ENCODE results near the gene RYR2. TPM values are rescaled to one million over a fixed set of nuclear protein-coding genes. Genes with fewer than 3 reads are reported as not detected.

Gene RYR2
- total and polyA plus RNA-seq, 2 donors (not counting 1 experiment from before 2014, with no cell fraction given), result not detected

DNA sequence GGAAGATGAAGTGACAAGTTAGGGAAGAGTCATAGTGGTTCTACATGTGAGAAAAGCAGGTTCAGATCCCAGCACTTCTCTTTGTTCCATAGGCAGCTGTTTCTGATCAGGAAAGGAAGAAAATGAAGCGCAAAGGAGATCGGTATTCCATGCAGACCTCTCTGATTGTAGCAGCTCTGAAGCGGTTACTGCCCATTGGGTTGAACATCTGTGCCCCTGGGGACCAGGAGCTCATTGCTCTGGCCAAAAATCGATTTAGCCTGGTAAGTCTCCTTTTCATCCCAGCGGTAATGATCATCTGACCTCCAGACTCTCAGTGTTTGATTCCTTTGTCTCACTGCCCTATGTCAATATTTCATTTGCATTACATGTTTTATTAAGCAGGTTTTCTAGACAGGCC lies 675.1 kb downstream of the RYR2 start:
- Histone ChIP-seq H3K4me1 (ENCODE audit: control insufficient read depth in 2 of 2, insufficient read depth in 2 of 2, low read length in 2 of 2) (no peaks in the 10 kb centered on the region), H3K36me3 (replicated peaks in 1 of 2; ENCODE audit: control extremely low read depth in 1 of 2, control insufficient read depth in 1 of 2, extremely low read depth in 1 of 2, insufficient read depth in 2 of 2, low read length in 1 of 2) (no peaks in the 10 kb centered on the region), H3K27ac (ENCODE audit: low read length in 2 of 2) (no peak overlapping the region), H3K27me3 (replicated peaks in 1 of 4; ENCODE audit: control extremely low read depth in 1 of 4, control insufficient read depth in 3 of 4, insufficient read depth in 4 of 4, low read length in 3 of 4) (no peaks in the 10 kb centered on the region), H4K20me1 (ENCODE audit: control insufficient read depth, insufficient read depth, low read length, poor library complexity, severe bottlenecking) (no peaks in the 10 kb centered on the region), H3K79me2 (ENCODE audit: control insufficient read depth, insufficient read depth, low read length) (no peaks in the 10 kb centered on the region), H3K9me3 (ENCODE audit: control extremely low read depth in 1 of 3, control insufficient read depth in 2 of 3, insufficient read depth in 1 of 3, low read length in 2 of 3) (no peaks in the 10 kb centered on the region), H2AFZ (ENCODE audit: insufficient read depth, low read depth, low read length, poor library complexity, severe bottlenecking) (no peak overlapping the region), H3K9ac (ENCODE audit: low read length) (no peak overlapping the region), H3K4me2 (replicated peaks; ENCODE audit: low read depth, low read length, poor library complexity, severe bottlenecking) (no peak overlapping the region), H3K4me3 (ENCODE audit: control extremely low read depth in 1 of 5, extremely low read depth in 1 of 5, insufficient read depth in 1 of 5, low read depth in 2 of 5, low read length in 4 of 5) (no peak overlapping the region)
- H3K9me3 Mint-ChIP-seq (ENCODE audit: insufficient read depth), result no peaks in the 10 kb centered on the region
- DNase-seq (no peak), ATAC-seq (ENCODE audit: low read depth) (no peak)
- no peak overlapping the region for H3K27ac Mint-ChIP-seq
- H3K27me3 Mint-ChIP-seq, result no peaks in the 10 kb centered on the region
- no peaks in the 10 kb centered on the region for H3K4me1 Mint-ChIP-seq
- TF ChIP-seq, protein P1, sequence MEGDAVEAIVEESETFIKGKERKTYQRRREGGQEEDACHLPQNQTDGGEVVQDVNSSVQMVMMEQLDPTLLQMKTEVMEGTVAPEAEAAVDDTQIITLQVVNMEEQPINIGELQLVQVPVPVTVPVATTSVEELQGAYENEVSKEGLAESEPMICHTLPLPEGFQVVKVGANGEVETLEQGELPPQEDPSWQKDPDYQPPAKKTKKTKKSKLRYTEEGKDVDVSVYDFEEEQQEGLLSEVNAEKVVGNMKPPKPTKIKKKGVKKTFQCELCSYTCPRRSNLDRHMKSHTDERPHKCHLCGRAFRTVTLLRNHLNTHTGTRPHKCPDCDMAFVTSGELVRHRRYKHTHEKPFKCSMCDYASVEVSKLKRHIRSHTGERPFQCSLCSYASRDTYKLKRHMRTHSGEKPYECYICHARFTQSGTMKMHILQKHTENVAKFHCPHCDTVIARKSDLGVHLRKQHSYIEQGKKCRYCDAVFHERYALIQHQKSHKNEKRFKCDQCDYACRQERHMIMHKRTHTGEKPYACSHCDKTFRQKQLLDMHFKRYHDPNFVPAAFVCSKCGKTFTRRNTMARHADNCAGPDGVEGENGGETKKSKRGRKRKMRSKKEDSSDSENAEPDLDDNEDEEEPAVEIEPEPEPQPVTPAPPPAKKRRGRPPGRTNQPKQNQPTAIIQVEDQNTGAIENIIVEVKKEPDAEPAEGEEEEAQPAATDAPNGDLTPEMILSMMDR (IDR thresholded peaks at IDR 0.05), result no peak
- no peak for TF ChIP-seq EZH2 (IDR thresholded peaks at IDR 0.05; ENCODE audit: borderline replicate concordance, insufficient read depth, low read depth, low read length, poor library complexity, severe bottlenecking)
- H3K4me3 Mint-ChIP-seq, result no peak overlapping the region
- ChIA-PET CTCF (no interaction called here), POLR2A (no interaction called here)
- WGBS (ENCODE audit: insufficient coverage), result 96% methylated on average over 4 of the region's 5 CpGs
- intact Hi-C loops (cut with micrococcal nuclease), result no loop called here

- ChIA-PET POLR2A (no interaction called here), CTCF (no interaction called here)
- H3K36me3 ChIP-seq (replicated peaks in 1 of 2; ENCODE audit: control extremely low read depth in 1 of 2, control insufficient read depth in 1 of 2, extremely low read depth in 1 of 2, insufficient read depth in 2 of 2, low read length in 1 of 2), result no peaks in the 10 kb centered on the region
- no peaks in the 10 kb centered on the region for H3K9me3 ChIP-seq (ENCODE audit: control extremely low read depth in 1 of 3, control insufficient read depth in 2 of 3, insufficient read depth in 1 of 3, low read length in 2 of 3)
- H3K4me3 Mint-ChIP-seq, result no peak overlapping the region
- H3K9ac ChIP-seq (ENCODE audit: low read length), result no peak overlapping the region
- H3K4me2 ChIP-seq (replicated peaks; ENCODE audit: low read depth, low read length, poor library complexity, severe bottlenecking), result no peak overlapping the region
- H4K20me1 ChIP-seq (ENCODE audit: control insufficient read depth, insufficient read depth, low read length, poor library complexity, severe bottlenecking), result no peaks in the 10 kb centered on the region
- no peaks in the 10 kb centered on the region for H3K27me3 ChIP-seq (replicated peaks in 1 of 4; ENCODE audit: control extremely low read depth in 1 of 4, control insufficient read depth in 3 of 4, insufficient read depth in 4 of 4, low read length in 3 of 4)
- no CpG with 5 or more reads among the region's 1 CpG for whole genome bisulfite sequencing (ENCODE audit: insufficient coverage)
- H3K27ac Mint-ChIP-seq, result no peak overlapping the region
- TF ChIP-seq, protein P1 (IDR thresholded peaks at IDR 0.05), result no peak
- TF ChIP-seq EZH2 (IDR thresholded peaks at IDR 0.05; ENCODE audit: borderline replicate concordance, insufficient read depth, low read depth, low read length, poor library complexity, severe bottlenecking), result no peak
- H3K79me2 ChIP-seq (ENCODE audit: control insufficient read depth, insufficient read depth, low read length), result no peaks in the 10 kb centered on the region
- no peaks in the 10 kb centered on the region for H3K4me1 Mint-ChIP-seq
- no peak overlapping the region for H2AFZ ChIP-seq (ENCODE audit: insufficient read depth, low read depth, low read length, poor library complexity, severe bottlenecking)
- H3K4me1 ChIP-seq (ENCODE audit: control insufficient read depth in 2 of 2, insufficient read depth in 2 of 2, low read length in 2 of 2), result no peaks in the 10 kb centered on the region
- no peak overlapping the region for H3K4me3 ChIP-seq (ENCODE audit: control extremely low read depth in 1 of 5, extremely low read depth in 1 of 5, insufficient read depth in 1 of 5, low read depth in 2 of 5, low read length in 4 of 5)
- H3K9me3 Mint-ChIP-seq (ENCODE audit: insufficient read depth), result no peaks in the 10 kb centered on the region
- no peaks in the 10 kb centered on the region for H3K27me3 Mint-ChIP-seq
- intact Hi-C loops (cut with micrococcal nuclease), result no loop called here
- ATAC-seq (ENCODE audit: low read depth) (no peak), DNase-seq (no peak)
- no peak overlapping the region for H3K27ac ChIP-seq (ENCODE audit: low read length in 2 of 2)
These were observed 688.9 kb downstream of the RYR2 start for GRCh38 chr1:237730826-237731350.
